ENCODE data around the gene TAF1B. TPM values are rescaled to one million over a fixed set of nuclear protein-coding genes. Genes with fewer than 3 reads are reported as not detected.
"Not testable (repeated sequence)": the region's sequence is repeated elsewhere in the genome, so short reads cannot be mapped to it uniquely, and the experiment has no call there.

The TAF1B gene
- total and polyA plus RNA-seq, 2 donors from 2014 or later: 8.8 to 27.7 TPM

DNA sequence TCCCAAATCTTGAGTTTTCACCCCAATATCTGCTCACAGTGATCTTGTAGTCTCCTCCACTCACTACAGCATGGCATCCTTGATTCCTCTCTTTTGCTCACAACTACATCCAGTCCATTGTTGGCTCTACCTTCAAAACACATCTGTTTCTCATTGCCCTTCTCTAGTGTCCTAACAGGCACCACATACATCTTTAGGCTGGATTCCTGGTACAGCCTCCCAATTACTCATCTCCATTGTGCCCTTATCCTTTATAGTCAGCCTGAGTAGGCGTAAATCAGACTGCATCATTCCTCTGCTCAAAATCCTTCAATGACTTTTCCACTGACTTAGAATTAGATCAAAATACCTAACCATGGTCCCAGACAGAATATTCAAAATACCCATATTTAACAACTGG, 10.7 kb upstream of the TAF1B start:
- DNase-seq (no peak), FAIRE-seq (no peak)
- intact Hi-C loops (cut with DNase I): no loop called here
- Histone ChIP-seq H3K36me3 (ENCODE audit: control insufficient read depth in 2 of 3, insufficient read depth in 3 of 3, low read length in 3 of 3) (no peaks in the 10 kb centered on the region), H3K4me1 (ENCODE audit: control insufficient read depth in 2 of 3, insufficient read depth in 2 of 3, low read depth in 1 of 3, low read length in 3 of 3) (peaks cover 0 to 3% (median 0%) of the 10 kb centered on the region in 3 donors), H3K4me3 (ENCODE audit: low read length in 3 of 3) (no peak overlapping the region), H3K9me3 (ENCODE audit: control insufficient read depth in 2 of 3, insufficient read depth in 1 of 3, low read length in 3 of 3) (no peaks in the 10 kb centered on the region), H3K27me3 (ENCODE audit: control insufficient read depth, insufficient read depth, low read length) (no peaks in the 10 kb centered on the region), H3K27ac (ENCODE audit: low read depth in 2 of 2, low read length in 2 of 2) (no peak overlapping the region), H3K9ac (ENCODE audit: low read length in 3 of 3) (no peak overlapping the region)
- TF ChIP-seq, protein P1, sequence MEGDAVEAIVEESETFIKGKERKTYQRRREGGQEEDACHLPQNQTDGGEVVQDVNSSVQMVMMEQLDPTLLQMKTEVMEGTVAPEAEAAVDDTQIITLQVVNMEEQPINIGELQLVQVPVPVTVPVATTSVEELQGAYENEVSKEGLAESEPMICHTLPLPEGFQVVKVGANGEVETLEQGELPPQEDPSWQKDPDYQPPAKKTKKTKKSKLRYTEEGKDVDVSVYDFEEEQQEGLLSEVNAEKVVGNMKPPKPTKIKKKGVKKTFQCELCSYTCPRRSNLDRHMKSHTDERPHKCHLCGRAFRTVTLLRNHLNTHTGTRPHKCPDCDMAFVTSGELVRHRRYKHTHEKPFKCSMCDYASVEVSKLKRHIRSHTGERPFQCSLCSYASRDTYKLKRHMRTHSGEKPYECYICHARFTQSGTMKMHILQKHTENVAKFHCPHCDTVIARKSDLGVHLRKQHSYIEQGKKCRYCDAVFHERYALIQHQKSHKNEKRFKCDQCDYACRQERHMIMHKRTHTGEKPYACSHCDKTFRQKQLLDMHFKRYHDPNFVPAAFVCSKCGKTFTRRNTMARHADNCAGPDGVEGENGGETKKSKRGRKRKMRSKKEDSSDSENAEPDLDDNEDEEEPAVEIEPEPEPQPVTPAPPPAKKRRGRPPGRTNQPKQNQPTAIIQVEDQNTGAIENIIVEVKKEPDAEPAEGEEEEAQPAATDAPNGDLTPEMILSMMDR (IDR thresholded peaks at IDR 0.05; ENCODE audit: borderline replicate concordance, extremely low read depth, insufficient read depth): no peak

DNA sequence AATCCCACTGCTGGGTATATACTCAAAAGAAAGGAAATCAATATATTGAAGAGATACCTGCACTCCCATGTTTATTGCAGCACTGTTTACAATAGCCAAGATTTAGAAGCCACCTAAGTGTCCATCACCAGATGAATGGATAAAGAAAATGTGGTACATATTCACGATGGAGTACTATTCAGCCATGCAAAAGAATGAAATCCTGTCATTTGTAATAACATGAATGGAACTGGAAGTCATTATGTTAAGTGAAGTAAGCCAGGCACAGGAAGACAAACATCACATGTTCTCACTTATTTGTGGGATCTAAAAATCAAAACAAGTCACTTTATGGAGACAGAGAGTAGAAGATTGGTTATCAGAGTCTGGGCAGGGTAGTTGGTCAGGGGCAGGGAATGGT, 8.2 kb upstream of the TAF1B start:
- H3K4me1 ChIP-seq (ENCODE audit: control insufficient read depth in 2 of 3, insufficient read depth in 2 of 3, low read depth in 1 of 3, low read length in 3 of 3); H3K9me3 ChIP-seq (ENCODE audit: control insufficient read depth in 2 of 3, insufficient read depth in 1 of 3, low read length in 3 of 3); intact Hi-C loops (cut with DNase I); FAIRE-seq; H3K27me3 ChIP-seq (ENCODE audit: control insufficient read depth, insufficient read depth, low read length); H3K9ac ChIP-seq (ENCODE audit: low read length in 3 of 3); DNase-seq; H3K4me3 ChIP-seq (ENCODE audit: low read length in 3 of 3); H3K27ac ChIP-seq (ENCODE audit: low read depth in 2 of 2, low read length in 2 of 2); H3K36me3 ChIP-seq (ENCODE audit: control insufficient read depth in 2 of 3, insufficient read depth in 3 of 3, low read length in 3 of 3): not testable (repeated sequence)

DNA sequence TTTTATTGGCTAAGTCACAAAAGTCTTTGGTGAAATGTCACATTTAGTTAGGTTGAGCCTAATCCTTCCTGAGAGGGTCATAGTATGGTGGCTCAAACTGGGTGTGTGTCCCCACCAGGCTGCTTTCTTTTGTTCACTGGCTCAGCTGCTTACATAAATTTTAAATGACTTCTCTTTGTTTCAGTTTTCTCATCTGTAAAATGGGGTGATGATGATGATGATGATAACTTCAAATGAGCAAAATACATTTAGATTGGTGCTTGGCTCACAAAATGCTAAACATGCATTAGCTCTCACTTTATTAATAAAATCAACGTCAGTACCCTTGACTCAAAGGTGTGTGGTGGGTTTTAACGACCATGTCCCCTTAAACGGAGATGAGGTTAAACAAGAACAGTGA, 7.2 kb upstream of the TAF1B start:
- no peak overlapping the region for H3K27ac ChIP-seq (ENCODE audit: low read depth in 2 of 2, low read length in 2 of 2)
- intact Hi-C loops (cut with DNase I): no loop called here
- no peaks in the 10 kb centered on the region for H3K27me3 ChIP-seq (ENCODE audit: control insufficient read depth, insufficient read depth, low read length)
- no peak overlapping the region for H3K9ac ChIP-seq (ENCODE audit: low read length in 3 of 3)
- no peaks in the 10 kb centered on the region for H3K36me3 ChIP-seq (ENCODE audit: control insufficient read depth in 2 of 3, insufficient read depth in 3 of 3, low read length in 3 of 3)
- H3K4me1 ChIP-seq (ENCODE audit: control insufficient read depth in 2 of 3, insufficient read depth in 2 of 3, low read depth in 1 of 3, low read length in 3 of 3): no peaks in the 10 kb centered on the region
- H3K9me3 ChIP-seq (ENCODE audit: control insufficient read depth in 2 of 3, insufficient read depth in 1 of 3, low read length in 3 of 3): no peaks in the 10 kb centered on the region
- no peak overlapping the region for H3K4me3 ChIP-seq (ENCODE audit: low read length in 3 of 3)
- no peak for FAIRE-seq
- DNase-seq: no peak
- TF ChIP-seq, protein P1 (IDR thresholded peaks at IDR 0.05; ENCODE audit: borderline replicate concordance, extremely low read depth, insufficient read depth): no peak

DNA sequence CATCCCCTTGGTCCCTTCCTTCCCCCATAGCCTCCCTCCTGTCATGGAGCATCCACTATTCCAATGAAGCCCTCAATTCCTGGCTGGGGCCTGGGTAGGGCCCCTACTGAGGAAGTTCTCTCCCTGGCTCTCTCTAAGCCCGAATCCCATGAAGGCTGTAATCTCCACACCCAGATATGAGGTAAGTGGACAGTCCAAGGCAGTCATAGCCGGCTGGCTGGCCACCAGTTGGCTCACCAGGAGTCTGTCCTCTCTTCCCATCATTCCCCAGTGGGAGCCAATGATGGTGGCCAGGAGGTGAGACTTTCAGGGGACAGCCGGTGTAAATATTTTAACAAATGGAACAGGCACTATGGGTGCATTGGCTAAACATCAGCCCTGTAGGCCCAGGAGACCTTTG, 6.8 kb upstream of the TAF1B start:
- H3K9ac ChIP-seq (ENCODE audit: low read length in 3 of 3): no peak overlapping the region
- no peaks in the 10 kb centered on the region for H3K9me3 ChIP-seq (ENCODE audit: control insufficient read depth in 2 of 3, insufficient read depth in 1 of 3, low read length in 3 of 3)
- no peak overlapping the region for H3K27ac ChIP-seq (ENCODE audit: low read depth in 2 of 2, low read length in 2 of 2)
- H3K4me3 ChIP-seq (ENCODE audit: low read length in 3 of 3): no peak overlapping the region
- DNase-seq (no peak), FAIRE-seq (no peak)
- no peaks in the 10 kb centered on the region for H3K4me1 ChIP-seq (ENCODE audit: control insufficient read depth in 2 of 3, insufficient read depth in 2 of 3, low read depth in 1 of 3, low read length in 3 of 3)
- TF ChIP-seq, protein P1 (IDR thresholded peaks at IDR 0.05; ENCODE audit: borderline replicate concordance, extremely low read depth, insufficient read depth): no peak
- H3K27me3 ChIP-seq (ENCODE audit: control insufficient read depth, insufficient read depth, low read length): no peaks in the 10 kb centered on the region
- no peaks in the 10 kb centered on the region for H3K36me3 ChIP-seq (ENCODE audit: control insufficient read depth in 2 of 3, insufficient read depth in 3 of 3, low read length in 3 of 3)
- intact Hi-C loops (cut with DNase I): no loop called here

Data from kidney (tissue), 14 donors.